ENCODE measurements around the gene HAP1. TPM values are rescaled to one million over a fixed set of nuclear protein-coding genes. Genes with fewer than 3 reads are reported as not detected.
"Not testable (repeated sequence)": the region's sequence is repeated elsewhere in the genome, so short reads cannot be mapped to it uniquely, and the experiment has no call there.

The HAP1 gene, protein sequence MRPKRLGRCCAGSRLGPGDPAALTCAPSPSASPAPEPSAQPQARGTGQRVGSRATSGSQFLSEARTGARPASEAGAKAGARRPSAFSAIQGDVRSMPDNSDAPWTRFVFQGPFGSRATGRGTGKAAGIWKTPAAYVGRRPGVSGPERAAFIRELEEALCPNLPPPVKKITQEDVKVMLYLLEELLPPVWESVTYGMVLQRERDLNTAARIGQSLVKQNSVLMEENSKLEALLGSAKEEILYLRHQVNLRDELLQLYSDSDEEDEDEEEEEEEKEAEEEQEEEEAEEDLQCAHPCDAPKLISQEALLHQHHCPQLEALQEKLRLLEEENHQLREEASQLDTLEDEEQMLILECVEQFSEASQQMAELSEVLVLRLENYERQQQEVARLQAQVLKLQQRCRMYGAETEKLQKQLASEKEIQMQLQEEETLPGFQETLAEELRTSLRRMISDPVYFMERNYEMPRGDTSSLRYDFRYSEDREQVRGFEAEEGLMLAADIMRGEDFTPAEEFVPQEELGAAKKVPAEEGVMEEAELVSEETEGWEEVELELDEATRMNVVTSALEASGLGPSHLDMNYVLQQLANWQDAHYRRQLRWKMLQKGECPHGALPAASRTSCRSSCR
- 10 to 100 TPM in 1 of 2 donors, 1 to 10 TPM in 1; 7.3 to 22.1 TPM for total RNA-seq
- polyA plus RNA-seq (ENCODE audit: insufficient read length in 2 of 2) = 10 to 100 TPM; 44.2 to 52.8 TPM
- long read RNA-seq, donor 1, full-length matches to known transcripts = 8 of 8 reads
- long read RNA-seq, donor 1, partial matches to known transcripts = 0 of 8 reads
- long read RNA-seq, donor 1, other reads (novel, unspliced or antisense) = 0 of 8 reads
- long read RNA-seq, donor 2, partial matches to known transcripts = 0 of 1 reads
- long read RNA-seq, donor 2, other reads (novel, unspliced or antisense) = 0 of 1 reads
- long read RNA-seq, donor 3, partial matches to known transcripts = 0 of 1 reads
- long read RNA-seq, donor 3, other reads (novel, unspliced or antisense) = 0 of 1 reads
- long read RNA-seq, donor 4 = 0 reads

DNA sequence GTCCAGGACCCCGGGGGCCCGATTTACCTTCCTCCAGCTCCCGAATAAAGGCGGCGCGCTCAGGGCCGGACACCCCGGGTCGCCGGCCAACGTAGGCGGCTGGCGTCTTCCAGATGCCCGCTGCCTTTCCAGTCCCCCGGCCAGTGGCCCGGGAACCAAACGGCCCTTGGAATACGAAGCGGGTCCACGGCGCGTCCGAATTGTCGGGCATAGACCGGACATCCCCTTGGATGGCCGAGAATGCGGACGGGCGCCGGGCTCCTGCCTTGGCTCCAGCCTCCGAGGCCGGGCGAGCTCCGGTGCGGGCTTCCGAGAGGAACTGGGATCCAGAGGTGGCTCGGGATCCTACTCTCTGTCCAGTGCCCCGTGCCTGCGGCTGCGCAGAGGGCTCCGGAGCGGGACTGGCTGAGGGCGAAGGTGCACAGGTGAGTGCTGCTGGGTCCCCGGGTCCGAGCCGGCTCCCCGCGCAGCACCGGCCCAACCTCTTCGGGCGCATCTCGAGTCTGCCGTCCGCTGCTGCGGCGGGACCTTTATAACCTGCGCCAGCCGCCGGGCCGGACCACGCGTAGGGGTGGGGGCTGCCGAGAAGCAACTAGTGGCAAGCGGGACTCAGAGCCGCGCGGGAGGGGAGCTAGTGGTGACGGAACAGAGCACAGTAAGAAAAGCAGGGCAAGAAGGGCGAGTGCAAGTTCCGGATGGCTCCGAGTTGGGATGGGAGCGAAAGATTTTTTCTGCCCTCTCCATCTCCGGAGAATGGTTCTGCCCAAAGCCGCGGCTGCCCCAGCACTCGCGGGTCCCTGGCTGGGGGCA is at the start of gene HAP1:
Gene HAP1 (minus strand): TSS at position 505 of the 810 bp plus-strand sequence. CDS start 9 bp downstream, at position 496.
- H3K9me3 ChIP-seq (ENCODE audit: control insufficient read depth, insufficient read depth, low read length) = no peaks in the 10 kb centered on the region
- H3K27ac ChIP-seq (ENCODE audit: low read depth, low read length) = no peak within 1 kb of the TSS
- H3K36me3 ChIP-seq (ENCODE audit: control insufficient read depth, insufficient read depth, low read length) = peaks cover 7% of the 10 kb centered on the region
- H3K4me1 ChIP-seq (ENCODE audit: control insufficient read depth, insufficient read depth, low read length) = peaks cover 26% of the 10 kb centered on the region
- WGBS (ENCODE audit: insufficient coverage) = under 1% methylated on average over 77 of the region's 77 CpGs
- H3K27me3 ChIP-seq (ENCODE audit: control insufficient read depth, insufficient read depth, low read length) = peaks cover 58% of the 10 kb centered on the region
- peak in 2 of 6 donors; percentile 51 to 65 for DNase-seq (ENCODE audit: low read depth in 4 of 6, low spot score in 6 of 6)
- H3K4me3 ChIP-seq (ENCODE audit: low read depth, low read length) = peak within 1 kb of the TSS; percentile 38

DNA sequence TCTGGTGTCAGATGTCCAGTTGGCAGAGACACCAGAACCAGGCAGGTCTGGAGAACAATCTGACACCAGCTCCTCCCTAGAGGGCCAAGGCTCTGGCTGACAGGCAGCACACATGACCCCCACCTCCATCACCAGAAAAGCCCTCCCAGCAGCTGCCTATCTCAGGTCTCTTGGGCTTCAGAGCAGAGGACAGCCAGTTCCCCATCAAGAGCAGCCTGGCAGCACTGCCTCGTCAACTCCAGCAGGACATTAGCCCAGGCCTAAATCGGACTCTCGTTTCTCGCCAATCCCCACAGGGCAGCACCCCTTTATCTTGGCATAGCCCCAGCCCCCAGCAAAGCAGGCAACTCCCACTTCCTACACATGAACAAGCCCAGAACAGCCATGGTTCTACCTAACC is 47.7 kb upstream of the HAP1 start:
- Histone ChIP-seq H3K36me3 (ENCODE audit: control insufficient read depth, insufficient read depth, low read length) (peaks cover 4% of the 10 kb centered on the region), H3K4me3 (ENCODE audit: low read depth, low read length) (no peak overlapping the region), H3K4me1 (ENCODE audit: control insufficient read depth, insufficient read depth, low read length) (peaks cover 32% of the 10 kb centered on the region), H3K27me3 (ENCODE audit: control insufficient read depth, insufficient read depth, low read length) (no peaks in the 10 kb centered on the region), H3K27ac (ENCODE audit: low read depth, low read length) (no peak overlapping the region), H3K9me3 (ENCODE audit: control insufficient read depth, insufficient read depth, low read length) (no peaks in the 10 kb centered on the region)
- WGBS (ENCODE audit: insufficient coverage) = 68% methylated on average over 4 of the region's 4 CpGs
- no peak for DNase-seq (ENCODE audit: low read depth in 4 of 6, low spot score in 6 of 6)

DNA sequence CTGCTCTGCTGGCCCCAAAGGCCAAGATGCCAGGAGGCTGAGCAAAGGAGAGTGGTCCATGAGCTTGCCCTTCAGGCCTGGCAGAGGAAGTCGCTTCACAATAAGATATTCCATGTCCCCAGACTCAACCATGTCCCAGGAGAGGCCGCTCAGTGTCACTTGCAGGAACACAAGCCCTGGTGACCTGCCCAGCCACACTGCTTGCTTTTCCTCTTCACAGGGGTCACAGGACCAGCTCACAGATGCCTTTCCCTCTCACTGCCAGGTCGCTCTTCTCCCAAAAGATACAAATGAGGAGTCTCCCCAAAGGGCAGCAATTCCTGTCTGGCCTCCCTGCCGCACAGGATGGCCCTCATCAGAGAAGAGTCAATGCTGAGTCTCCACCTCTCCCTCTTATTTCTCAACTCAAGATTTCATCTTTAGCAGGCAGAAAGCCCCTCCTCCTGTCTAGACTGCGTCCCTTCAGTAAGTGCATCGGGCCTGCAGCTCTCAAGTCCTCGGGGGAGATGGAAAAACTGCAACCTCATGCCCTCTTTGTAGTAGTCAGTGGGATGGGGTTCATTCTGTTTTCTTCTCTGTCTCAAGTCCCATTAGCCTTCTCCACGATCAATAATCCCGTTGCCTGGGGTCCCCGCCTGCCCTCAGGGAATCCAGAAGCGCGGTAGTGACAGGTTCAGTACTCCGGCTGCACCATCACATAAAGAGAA is 47.1 kb upstream of the HAP1 start:
- no peak for DNase-seq (ENCODE audit: low read depth in 4 of 6, low spot score in 6 of 6)
- Histone ChIP-seq H3K4me1 (ENCODE audit: control insufficient read depth, insufficient read depth, low read length) (peaks cover 37% of the 10 kb centered on the region), H3K4me3 (ENCODE audit: low read depth, low read length) (no peak overlapping the region), H3K36me3 (ENCODE audit: control insufficient read depth, insufficient read depth, low read length) (peaks cover 7% of the 10 kb centered on the region), H3K27ac (ENCODE audit: low read depth, low read length) (no peak overlapping the region), H3K9me3 (ENCODE audit: control insufficient read depth, insufficient read depth, low read length) (no peaks in the 10 kb centered on the region), H3K27me3 (ENCODE audit: control insufficient read depth, insufficient read depth, low read length) (no peaks in the 10 kb centered on the region)
- WGBS (ENCODE audit: insufficient coverage) = 81% methylated on average over 10 of the region's 13 CpGs

DNA sequence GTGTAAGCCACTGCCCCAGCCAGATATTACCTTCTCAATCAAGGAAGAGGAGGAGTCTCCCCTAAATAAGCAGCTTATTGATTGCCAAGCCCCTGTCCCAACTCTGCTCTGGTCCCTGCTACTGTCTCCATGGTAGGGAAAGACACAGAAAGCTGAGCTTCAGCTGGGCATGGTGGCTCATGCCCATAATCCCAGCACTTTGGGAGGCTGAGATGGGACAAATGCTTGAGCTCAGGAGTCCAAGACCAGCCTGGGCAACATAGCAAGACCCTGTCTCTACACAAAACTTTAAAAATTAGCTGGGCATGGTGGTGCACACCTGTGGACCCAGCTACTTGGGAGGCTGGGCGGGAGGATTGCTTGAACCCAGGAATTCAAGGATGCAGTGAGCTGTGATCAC is 45.5 kb upstream of the HAP1 start:
- peaks cover 16% of the 10 kb centered on the region for H3K36me3 ChIP-seq (ENCODE audit: control insufficient read depth, insufficient read depth, low read length)
- no peaks in the 10 kb centered on the region for H3K27me3 ChIP-seq (ENCODE audit: control insufficient read depth, insufficient read depth, low read length)
- H3K4me1 ChIP-seq (ENCODE audit: control insufficient read depth, insufficient read depth, low read length) = peaks cover 40% of the 10 kb centered on the region
- DNase-seq (ENCODE audit: low read depth in 4 of 6, low spot score in 6 of 6) = no peak
- no peaks in the 10 kb centered on the region for H3K9me3 ChIP-seq (ENCODE audit: control insufficient read depth, insufficient read depth, low read length)
- H3K4me3 ChIP-seq (ENCODE audit: low read depth, low read length) = no peak overlapping the region
- 100% methylated on average over 1 of the region's 1 CpG for WGBS (ENCODE audit: insufficient coverage)
- H3K27ac ChIP-seq (ENCODE audit: low read depth, low read length) = no peak overlapping the region

DNA sequence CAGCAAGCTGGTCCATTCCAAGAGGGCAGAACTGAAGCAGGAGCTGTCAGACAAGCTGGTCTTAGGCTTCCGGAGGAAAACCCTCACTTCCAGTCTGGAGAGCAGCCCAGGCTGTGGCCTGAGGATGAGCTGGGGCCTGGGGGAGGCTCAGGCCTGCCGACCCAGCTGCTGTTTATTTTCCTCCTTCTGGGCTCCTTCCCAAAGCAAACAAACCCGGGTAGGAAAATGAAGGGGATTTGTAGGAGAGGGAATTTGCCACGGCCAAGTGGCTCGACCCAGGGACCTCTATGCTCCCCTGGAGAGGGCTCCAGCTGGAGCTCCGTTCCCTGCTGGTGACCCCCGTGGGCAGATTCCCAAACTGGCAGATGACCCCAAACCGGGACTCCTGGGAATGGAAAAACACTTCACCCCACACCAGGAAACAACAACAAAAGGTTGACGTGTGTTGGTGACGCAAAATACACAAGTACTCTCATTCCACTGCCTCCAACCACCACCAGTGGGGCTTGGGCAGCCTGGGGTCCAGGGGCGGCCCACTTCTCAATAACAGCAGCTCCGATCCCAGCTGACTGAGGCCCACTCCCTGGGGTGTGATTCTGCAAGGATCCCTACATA is 43.2 kb upstream of the HAP1 start:
- peaks cover 50% of the 10 kb centered on the region for H3K4me1 ChIP-seq (ENCODE audit: control insufficient read depth, insufficient read depth, low read length)
- 48% methylated on average over 8 of the region's 12 CpGs for WGBS (ENCODE audit: insufficient coverage)
- peak in 2 of 6 donors; percentile 18 to 83 for DNase-seq (ENCODE audit: low read depth in 4 of 6, low spot score in 6 of 6)

DNA sequence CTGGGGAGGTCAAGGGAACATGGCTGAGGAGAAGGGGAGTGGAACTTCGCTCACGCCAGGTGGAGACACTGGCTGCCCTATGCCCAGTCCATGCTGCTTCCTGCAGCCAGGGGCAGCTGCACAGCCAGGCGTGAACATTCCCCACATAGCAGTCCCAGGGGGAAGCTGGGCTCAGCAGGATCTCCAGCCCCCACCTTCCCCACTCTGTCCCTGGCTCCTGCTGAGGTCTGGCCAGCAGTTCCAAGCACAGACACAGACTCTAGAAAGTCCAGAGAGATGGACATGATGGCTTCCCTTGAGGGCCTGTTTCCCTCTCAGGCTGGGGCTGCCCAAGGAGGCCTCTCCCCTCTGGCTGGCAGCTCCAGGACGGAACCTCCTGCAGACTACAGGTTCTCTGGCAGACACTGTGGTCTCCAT is 42.7 kb upstream of the HAP1 start:
- H3K36me3 ChIP-seq (ENCODE audit: control insufficient read depth, insufficient read depth, low read length) = peaks cover 26% of the 10 kb centered on the region
- H3K4me3 ChIP-seq (ENCODE audit: low read depth, low read length) = no peak overlapping the region
- WGBS (ENCODE audit: insufficient coverage) = 63% methylated on average over 3 of the region's 4 CpGs
- peak overlapping the region; percentile 86 for H3K27ac ChIP-seq (ENCODE audit: low read depth, low read length)
- H3K9me3 ChIP-seq (ENCODE audit: control insufficient read depth, insufficient read depth, low read length) = no peaks in the 10 kb centered on the region
- DNase-seq (ENCODE audit: low read depth in 4 of 6, low spot score in 6 of 6) = peak in 1 of 6 donors; percentile 31
- peaks cover 50% of the 10 kb centered on the region for H3K4me1 ChIP-seq (ENCODE audit: control insufficient read depth, insufficient read depth, low read length)
- H3K27me3 ChIP-seq (ENCODE audit: control insufficient read depth, insufficient read depth, low read length) = no peaks in the 10 kb centered on the region

More for the DNA sequence above, 43.2 kb upstream of the HAP1 start:
- Histone ChIP-seq H3K4me3 (ENCODE audit: low read depth, low read length) (no peak overlapping the region), H3K36me3 (ENCODE audit: control insufficient read depth, insufficient read depth, low read length) (peaks cover 21% of the 10 kb centered on the region), H3K9me3 (ENCODE audit: control insufficient read depth, insufficient read depth, low read length) (no peaks in the 10 kb centered on the region), H3K27ac (ENCODE audit: low read depth, low read length) (peak overlapping the region; percentile 86), H3K27me3 (ENCODE audit: control insufficient read depth, insufficient read depth, low read length) (no peaks in the 10 kb centered on the region)

DNA sequence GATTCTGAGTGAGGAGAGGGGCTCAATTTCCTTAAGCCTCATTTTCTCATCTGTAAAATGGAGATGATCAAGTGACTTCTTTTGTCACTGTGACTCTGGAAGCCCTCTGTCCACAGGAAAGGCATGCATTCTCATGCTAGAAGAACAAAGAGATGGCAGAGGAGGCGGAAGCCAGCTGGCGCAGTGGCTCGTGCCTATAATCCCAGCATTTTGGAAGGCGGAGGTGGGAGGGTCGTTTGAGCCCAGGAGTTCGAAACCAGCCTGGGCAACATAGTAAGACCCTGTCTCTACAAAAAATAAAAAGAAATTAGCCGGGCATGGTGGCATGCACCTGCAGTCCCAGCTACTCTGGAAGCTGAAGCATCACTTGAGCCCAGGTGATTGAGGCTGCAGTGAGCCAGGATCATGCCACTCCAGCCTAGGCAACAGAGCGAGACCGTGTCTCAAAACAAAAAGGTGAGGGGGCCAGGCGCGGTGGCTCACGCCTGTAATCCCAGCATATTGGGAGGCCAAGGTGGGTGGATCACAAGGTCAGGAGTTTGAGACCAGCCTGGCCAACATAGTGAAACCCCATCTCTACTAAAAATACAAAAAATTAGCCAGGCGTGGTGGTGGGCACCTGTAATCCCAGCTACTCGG is 41.9 kb upstream of the HAP1 start:
- not testable (repeated sequence) for H3K9me3 ChIP-seq (ENCODE audit: control insufficient read depth, insufficient read depth, low read length); H3K27ac ChIP-seq (ENCODE audit: low read depth, low read length); DNase-seq (ENCODE audit: low read depth in 4 of 6, low spot score in 6 of 6); H3K27me3 ChIP-seq (ENCODE audit: control insufficient read depth, insufficient read depth, low read length); H3K4me3 ChIP-seq (ENCODE audit: low read depth, low read length)
- Histone ChIP-seq H3K36me3 (ENCODE audit: control insufficient read depth, insufficient read depth, low read length) (peaks cover 34% of the 10 kb centered on the region), H3K4me1 (ENCODE audit: control insufficient read depth, insufficient read depth, low read length) (peaks cover 46% of the 10 kb centered on the region)
- 83% methylated on average over 7 of the region's 14 CpGs for WGBS (ENCODE audit: insufficient coverage)

Data from spinal cord (tissue), 10 donors.